ENCODE measurements around the gene VPS13D. TPM values are rescaled to one million over a fixed set of nuclear protein-coding genes. Genes with fewer than 3 reads are reported as not detected.
A peak's percentile ranks its signal among the peaks of the same experiment; 100 is the strongest.

VPS13D gene
- total RNA-seq, 1 experiment from 2014 or later = 13.6 TPM

DNA sequence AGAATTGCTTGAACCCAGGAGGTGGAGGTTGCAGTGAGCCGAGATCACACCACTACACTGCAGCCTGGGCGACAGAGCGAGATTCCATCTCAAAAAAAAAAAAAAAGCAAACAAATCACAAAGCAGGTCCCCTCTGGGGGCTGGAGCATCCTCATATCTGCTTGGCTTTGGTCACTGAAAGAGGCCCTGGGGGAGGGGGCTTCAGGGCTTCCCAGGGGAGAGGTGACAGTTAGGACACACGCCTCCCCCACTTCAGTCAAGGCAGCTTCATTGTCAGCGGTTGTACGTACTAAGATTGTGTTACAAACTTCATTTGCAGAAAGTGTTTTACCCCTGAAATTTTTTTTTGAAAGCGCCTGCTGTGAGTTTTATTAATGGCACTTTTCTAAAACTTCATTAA is 257.7 kb downstream of the VPS13D start:
- no peak for DNase-seq (ENCODE audit: low read depth)

DNA sequence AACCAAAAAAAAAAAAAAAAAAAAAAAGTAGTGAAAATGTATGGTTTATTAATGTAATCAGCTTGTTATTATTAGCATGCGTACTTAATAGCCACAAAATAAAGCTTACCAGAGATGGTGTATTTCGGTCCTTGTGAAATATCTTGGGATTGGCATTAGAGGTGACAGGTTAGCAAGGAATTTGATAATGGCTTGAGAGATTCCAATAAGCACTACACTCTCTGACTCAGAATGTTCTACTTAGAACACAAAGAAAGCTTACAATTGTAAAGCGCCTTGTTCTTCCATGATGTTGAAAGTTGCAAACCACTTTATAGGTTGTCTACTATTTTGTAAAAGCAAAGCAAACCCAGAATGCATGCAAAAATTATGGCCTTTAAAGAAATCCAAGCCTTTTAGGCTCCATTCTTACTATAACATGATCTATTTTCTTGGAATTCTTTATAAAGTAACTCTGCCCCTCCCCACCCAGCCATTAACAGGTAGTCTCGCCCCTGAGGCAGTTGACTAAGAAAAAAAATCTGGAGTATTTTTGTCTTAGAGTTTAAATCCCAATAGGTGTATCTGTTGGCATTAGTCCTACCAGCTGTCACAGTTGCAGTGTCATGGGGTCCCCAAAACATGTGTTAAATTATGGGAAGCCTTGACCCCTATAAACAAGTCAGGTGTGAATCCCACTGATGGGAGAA is 259.0 kb downstream of the VPS13D start:
- no peak for DNase-seq (ENCODE audit: low read depth)

GRCh38 chr1:12490532-12491142 is 260.8 kb downstream of the VPS13D start:
- no peak for DNase-seq (ENCODE audit: low read depth)

GRCh38 chr1:12491656-12492055 is 261.8 kb downstream of the VPS13D start:
- no peak for DNase-seq (ENCODE audit: low read depth)

GRCh38 chr1:12495725-12496124 is 265.9 kb downstream of the VPS13D start:
- DNase-seq (ENCODE audit: low read depth) = no peak

DNA sequence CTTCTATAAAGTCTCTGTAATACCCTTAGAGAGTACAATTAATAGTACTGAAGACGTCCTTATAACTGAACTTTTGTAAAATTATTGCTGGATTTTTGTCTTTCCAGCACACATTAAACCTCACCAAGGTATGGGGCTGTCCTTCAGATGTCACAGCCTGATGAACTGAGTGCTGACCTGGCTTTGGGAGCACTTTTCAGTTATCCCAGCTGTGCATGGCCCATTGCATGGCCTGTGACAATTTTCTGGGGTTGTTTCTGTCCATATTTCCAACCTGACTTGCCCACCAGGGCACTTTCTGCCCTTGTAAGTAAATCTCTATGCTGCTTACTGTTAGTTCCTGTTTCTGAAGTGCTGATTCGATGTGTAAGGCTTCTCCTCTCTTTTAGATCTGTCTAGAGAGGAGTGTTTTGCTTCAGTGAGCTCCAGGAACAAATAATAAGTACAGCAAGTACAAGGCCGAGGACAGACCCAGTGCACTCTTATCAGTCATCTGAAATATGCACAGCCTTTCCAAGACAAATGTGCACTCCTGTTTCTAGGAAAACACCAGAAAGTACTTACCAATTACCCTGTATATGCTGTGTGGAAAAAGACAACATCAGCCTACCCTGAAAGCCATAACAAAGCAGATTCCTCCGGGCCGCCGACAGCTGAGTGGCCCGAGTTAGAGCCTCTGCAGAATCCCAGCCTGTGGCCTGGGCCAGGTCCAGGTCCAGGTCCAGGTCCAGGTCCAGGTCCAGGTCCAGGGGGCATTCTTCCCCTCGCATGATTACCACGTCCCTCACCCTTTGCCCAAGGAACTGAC is 266.5 kb downstream of the VPS13D start:
- DNase-seq (ENCODE audit: low read depth) = no peak

DNA sequence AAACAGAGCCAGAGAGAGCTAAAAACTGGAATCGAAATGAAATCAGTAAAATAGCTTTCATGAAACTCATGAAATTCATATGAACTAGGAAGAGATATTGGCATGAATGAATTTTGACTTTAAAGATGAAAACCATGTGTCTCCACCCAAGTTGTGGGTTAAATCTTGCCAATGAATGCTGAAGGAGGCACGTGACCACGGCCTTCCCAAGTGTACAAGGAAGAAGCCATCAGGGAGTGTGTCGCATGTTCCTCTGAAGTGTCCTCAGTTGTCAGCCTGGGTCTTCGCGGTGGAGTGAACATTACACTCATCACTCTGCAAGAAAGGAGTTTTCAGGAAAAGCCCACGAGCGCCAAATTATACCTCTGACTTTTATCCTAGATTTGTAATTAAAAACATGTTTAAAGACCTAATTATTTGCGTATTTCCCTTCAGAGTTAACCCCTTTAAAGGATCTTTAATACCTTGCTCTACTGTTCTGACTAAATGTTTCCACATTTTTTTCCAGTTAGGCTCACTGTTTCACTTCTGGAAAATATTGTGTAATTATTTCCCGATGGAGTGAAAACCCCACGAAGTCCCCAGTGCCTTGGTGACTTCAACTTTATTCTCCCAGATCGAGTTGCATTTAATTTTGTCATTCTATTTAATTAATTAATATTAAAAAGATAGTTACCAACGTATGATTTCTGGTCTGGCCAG is 269.9 kb downstream of the VPS13D start:
- no peak for DNase-seq (ENCODE audit: low read depth)

GRCh38 chr1:12501661-12502060 is 271.8 kb downstream of the VPS13D start:
- peak; percentile 61 for DNase-seq (ENCODE audit: low read depth)

GRCh38 chr1:12502336-12503109 is 272.7 kb downstream of the VPS13D start:
- DNase-seq (ENCODE audit: low read depth) = no peak

DNA sequence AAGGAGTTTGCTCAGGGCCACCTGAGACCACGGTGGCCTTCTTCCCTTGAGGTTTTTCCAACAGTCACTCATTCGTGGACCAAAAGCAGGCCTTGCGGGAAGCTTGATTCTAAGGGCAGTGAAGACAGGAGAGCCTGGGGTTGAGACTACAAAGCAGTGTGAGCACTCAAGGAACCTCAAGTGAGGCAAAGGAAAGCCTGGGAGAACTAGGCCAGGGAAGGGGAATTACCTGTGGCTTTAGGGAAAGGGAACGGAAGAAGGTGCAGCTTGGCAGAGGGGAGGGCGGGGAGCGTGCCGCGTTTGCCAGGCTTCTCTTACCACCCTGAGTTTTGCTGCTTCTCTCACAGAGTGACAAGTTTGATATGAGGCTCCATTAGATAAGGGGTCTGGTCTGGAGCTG is 273.9 kb downstream of the VPS13D start:
- DNase-seq (ENCODE audit: low read depth) = no peak

DNA sequence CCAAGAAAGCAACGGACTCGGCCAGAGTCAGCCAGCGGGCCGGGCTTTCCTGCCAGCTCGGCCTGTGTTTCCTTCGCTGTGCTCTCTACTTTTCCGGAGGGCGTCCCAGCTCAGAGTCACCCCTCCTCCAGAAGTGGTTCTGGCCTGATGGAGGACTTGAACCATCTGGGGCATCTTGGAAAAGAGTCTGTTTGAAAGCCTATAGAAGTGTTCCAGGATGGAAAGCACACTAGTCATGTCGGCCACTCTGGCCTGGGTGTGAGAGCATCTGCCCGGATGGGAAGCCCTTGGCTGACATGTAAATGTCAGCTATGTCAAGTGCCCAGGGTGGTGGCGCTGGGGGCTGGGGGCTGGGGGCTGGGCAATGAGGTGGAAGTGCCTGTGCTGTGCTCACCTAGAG is 274.8 kb downstream of the VPS13D start:
- no peak for DNase-seq (ENCODE audit: low read depth)

DNA sequence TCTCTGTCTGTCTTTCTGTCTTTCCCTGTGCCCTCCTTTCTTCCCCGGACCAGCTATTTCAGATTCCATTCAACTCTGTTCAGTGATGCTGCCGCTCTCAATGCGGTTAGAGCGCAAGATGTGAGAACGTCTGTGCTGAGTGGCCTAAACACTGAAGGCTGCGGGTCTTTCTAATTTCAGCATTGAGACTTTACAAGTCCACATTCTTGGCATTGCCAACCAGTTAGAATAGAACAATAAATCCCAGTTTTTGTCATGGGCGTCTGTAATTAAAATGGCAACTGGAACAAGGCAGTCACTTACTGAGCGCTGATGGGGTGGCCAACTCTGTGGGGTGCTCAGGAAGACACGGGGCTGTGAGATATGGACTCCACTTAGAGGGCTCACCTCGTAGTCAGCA is 275.4 kb downstream of the VPS13D start:
- DNase-seq (ENCODE audit: low read depth) = no peak

DNA sequence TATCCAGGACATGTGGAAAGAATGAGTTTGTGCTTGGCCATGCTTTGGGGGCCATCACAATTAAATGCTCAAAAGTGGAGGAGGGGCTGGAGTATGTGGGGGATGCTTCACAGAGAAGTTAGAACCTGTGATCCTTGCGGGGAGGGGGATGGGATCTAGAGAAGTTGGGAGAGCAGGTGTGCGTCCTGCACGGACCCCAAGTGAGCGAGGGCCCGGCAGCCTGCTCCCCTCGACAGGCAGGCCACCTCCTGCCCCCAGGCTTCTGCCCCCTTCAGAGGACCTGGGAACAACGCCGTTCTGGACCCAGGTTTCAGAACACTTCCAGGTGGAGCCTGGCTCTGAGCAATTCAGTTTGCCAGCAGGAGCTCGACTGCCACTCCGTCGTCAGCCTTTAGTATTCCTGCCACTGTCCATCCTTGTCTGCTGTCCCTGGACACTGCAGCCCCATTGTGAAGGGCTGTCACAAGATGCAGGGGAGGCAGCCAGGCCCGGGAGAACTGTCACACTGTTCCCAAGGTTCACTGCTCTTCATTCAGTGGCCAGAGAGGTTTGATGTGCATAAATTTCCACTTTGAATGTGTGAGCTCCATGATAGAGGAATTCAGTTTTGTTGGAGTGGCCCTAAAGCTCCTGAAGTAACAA is 275.9 kb downstream of the VPS13D start:
- DNase-seq (ENCODE audit: low read depth) = no peak

DNA sequence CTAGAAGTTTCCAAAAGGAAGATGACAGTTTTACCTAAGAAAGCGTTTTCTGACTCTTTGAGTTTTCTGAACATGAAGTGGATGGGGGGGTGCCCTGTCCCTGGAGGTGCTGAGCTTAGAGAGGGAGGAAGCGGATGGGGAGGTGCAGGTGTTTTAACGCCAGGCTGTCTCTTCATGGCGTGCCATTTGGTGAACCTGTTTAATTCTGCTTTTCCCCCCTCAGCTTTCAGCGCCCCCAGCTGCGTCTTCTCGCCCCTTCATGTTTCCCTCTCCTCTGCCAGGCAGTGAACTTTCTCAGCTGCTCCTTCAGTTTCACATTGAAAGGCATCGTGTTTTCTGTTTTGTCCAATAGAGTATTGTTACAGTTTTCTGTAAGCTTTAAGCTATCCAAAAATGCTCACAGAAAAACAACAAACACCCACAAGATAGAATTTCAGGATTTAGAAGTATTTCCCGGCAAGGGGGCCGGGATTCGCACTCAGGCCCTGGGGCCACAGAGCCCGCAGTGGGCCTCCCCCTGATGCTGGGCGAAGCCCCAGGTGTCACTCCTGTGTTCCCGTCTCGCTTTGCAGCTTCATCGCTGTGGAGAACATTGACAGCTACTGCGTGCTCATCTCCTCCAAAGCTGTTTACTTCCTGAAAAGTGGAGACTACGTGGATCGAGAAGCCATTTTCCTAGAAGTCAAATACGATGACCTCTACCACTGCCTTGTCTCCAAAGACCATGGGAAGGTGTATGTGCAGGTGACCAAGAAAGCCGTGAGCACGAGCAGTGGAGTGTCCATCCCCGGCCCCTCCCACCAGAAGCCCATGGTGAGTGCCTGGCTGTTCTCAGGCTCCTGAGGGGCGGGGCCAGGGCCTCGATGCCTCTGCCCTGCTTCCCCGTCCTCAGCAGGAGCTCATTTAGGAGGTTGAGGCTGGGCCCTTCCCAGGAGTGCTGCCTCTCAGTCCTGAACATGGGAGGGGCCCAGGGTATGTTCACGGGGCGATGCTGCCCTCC is 276.8 kb downstream of the VPS13D start:
- no peak for DNase-seq (ENCODE audit: low read depth)

- DNase-seq (ENCODE audit: low read depth) = no peak
Measured at GRCh38 chr1:12507631-12508030, 277.8 kb downstream of the VPS13D start.

DNA sequence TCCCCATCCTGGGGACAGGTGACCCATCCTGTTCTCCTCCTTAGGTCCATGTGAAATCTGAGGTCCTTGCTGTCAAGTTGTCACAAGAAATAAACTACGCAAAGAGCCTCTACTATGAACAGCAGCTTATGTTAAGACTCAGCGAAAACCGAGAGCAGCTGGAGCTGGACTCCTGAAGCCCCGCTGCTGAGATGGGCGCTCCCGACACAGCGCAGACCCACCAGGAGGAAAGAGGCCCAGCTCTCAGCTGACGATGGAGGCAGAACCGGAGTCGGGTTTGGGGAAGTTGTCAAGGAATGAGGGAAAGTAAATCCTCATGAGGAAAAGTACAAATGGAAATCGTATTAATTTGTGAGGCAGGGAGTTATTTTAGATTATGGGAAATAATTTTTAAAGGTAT is 279.0 kb downstream of the VPS13D start:
- DNase-seq (ENCODE audit: low read depth) = no peak

DNA sequence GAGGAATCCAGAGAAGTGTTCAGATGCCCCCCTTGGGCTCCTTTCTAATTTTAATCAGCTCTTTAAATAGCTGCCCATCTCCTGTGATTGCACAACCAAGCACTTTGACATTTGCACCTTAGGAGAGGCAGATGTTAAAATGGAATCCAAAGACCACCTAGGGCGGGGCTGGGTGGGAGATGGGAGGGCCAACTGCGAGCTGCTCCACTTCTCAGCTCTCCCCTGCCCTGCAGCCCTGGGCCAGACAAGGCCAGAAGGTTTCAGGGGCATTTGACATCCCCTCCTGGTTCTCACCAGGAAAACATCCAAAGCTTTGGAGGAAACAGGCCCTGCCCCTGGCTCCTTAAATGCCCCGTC is 281.3 kb downstream of the VPS13D start:
- DNase-seq (ENCODE audit: low read depth) = no peak

DNA sequence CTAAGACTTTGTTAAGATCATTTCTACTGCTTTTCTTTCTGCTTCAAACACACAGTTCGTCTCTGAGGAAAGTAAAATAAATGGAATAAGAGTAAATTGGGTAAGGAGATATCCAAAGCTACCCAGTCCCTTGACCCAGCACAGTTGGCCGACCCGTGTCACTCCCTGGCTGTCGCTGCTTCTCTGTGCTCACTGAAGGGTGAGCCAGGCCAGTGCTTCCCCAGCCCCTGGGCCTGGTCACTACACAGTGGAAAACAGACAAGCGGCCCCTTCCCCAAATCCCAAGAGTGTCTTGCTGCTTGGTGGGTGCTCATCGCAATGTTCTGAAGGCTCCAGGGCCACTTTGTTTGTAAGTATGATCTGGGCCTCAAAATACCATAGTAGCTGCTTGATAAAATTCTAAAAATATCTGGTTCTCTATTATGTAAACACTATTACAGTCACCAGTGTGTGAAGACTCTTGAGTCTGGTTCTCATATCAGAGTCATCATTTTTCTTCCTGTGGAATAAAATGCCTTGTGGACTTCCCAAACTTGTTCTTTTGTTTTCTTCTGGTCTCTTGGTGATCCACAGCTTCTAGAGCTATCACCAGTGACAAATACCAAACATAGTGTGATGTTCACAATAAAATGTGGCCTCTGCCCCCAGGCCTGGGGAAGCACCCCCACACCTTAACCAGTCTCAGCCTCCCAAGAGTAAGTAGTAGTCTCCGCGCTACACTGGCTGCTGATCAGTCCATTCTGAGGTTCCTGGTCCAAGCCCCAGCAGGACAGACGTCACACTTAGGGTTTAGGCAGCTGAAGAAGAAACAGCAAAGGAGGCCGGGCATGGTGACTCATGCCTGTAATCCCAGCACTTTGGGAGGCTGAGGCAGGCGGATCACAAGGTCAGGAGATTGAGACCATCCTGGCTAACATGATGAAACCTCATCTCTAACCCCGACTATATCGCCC is 282.0 kb downstream of the VPS13D start:
- DNase-seq (ENCODE audit: low read depth) = peak; percentile 25

- no peak for DNase-seq (ENCODE audit: low read depth)
Measured at GRCh38 chr1:12513181-12513580, 283.4 kb downstream of the VPS13D start.
